Measurements from ENCODE around the gene INHBE. TPM values are rescaled to one million over a fixed set of nuclear protein-coding genes. Genes with fewer than 3 reads are reported as not detected.
"Not testable (repeated sequence)": the region's sequence is repeated elsewhere in the genome, so short reads cannot be mapped to it uniquely, and the experiment has no call there.

Gene INHBE
- total RNA-seq, 1 experiment from 2014 or later, result 0.24 TPM

DNA sequence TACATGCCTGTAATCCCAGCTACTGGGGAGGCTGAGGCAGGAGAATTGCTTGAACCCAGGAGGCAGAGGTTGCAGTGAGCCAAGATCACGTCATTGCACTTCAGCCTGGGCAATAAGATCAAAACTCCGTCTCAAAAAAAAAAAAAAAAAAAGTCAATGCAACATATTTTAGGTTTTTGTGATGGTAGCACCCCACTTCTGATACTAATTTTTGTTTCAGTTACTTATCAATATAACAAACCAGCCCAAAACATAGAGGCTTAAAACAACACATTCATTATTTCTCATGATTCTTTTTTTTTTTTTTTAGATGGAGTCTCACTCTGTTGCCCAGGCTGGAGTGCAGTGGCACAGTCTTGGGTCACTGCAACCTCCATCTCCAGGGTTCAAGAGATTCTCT lies 13.7 kb upstream of the INHBE start:
- DNase-seq (ENCODE audit: low read depth), result not testable (repeated sequence)

DNA sequence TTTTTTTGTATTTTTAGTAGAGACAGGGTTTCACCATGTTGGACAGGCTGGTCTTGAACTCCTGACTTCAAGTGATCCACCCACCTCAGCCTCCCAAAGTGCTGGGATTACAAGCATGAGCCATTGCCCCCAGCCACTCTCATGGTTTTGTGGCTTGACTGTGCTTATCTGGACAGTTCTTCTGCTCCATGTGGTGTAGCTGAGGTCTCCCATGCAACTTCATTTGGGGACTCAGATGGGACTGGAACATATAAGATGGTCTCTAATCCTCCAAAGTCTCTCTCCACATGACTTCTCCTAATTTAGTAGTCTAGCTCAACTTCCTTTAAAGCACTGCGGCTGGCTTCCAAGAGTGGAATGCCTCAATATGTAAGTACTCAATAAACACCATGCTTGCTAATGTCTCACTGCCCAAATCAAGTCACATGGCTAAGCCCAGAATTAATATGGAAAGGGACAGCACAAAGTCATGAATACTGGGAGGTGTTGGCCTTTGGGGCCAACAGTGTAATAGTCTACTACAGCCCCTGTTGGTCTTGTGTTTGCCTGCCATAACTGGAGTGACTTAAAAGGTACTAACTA lies 13.2 kb upstream of the INHBE start:
- DNase-seq (ENCODE audit: low read depth), result no peak

DNA sequence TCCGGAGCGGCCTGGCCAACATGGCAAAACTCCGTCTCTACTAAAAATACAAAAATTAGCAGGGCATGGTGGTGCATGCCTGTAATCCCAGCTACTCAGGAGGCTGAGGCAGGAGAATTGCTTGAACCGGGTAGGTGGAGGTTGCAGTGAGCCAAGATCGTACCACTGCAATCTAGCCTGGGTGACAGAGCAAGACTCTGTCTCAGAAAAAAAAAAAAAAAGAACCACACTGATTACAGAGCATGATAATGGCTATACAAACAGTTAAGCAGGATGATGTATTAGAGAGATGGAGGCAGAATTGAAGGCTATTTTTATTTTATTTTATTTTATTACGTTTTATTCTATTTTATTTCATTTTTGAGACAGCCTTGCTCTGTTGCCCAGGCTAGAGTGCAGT lies 10.8 kb upstream of the INHBE start:
- not testable (repeated sequence) for DNase-seq (ENCODE audit: low read depth)

DNA sequence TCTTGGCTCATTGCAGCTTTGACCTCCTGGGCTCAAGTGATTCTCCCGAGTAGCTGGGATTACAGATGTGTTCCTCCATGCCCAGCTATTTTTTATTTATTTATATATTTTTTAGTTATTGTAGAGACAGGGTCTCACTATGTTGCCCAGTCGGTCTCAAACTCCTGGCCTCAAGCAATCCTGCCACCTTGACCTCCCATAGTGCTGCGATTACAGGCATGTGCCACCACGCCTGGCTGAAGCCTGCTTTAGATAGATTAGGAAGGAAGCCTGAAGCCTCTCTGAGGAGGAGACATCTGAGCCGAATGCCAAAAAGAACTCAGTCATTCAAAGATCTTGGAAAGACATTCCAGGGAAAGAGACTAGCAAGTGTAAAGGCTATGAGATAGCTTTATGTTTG lies 10.4 kb upstream of the INHBE start:
- no peak for DNase-seq (ENCODE audit: low read depth)

DNA sequence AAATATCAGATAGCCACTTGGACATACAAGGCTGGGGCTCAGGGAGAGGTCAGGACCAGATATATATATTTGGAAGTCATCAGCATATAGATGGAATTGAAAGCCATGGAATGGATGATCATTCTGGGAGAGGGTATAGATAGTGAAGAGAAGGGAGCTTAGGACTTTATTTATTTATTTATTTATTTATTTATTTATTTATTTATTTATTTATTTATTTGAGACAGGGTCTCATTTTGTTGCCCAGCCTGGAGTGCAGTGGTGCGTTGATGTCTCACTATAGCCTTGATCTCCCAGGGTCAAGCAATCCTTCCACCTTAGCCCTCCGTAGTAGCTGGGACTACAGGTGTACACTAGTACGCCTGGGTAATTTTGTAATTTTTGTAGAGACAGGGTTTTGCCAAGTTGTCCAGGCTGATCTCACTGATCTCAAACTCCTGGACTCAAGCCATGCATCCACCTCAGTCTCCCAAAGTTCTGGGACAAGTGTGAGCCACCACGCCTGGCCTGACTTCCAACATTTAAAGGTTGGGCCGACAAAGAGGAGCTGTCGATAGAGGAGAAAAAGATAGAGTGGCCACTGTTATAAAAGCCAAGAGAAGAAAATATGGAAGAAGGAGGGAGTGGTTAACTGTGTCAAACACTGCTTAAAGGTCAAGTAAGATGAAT lies 8.7 kb upstream of the INHBE start:
- DNase-seq (ENCODE audit: low read depth), result no peak

DNA sequence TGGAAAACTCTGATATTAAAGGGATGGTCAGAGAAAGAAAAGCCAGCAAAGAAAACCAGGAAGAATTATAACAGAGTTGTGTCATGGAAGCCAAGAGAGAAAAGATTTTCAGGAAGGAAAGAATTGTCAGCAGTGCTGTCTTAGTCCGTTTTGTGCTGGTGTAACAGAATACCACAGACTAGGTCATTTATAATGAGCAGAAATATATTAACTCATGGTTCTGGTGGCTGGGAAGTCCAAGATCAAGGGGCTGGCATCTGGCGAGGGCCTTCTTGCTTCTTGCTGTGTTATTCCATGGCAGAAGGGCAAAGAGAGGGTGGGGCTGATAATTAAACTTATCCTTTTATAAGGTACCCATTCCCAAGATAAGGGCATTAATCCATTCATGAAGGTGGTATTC lies 6.4 kb upstream of the INHBE start:
- DNase-seq (ENCODE audit: low read depth), result no peak

DNA sequence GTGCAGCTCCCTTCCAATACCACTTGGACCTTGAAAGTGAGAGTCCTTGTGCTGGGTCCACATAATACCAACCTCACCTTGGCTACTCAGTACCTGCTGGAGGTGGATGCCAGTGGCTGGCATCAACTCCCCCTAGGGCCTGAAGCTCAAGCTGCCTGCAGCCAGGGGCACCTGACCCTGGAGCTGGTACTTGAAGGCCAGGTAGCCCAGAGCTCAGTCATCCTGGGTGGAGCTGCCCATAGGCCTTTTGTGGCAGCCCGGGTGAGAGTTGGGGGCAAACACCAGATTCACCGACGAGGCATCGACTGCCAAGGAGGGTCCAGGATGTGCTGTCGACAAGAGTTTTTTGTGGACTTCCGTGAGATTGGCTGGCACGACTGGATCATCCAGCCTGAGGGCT lies 5.7 kb upstream of the INHBE start:
- no peak for DNase-seq (ENCODE audit: low read depth)

DNA sequence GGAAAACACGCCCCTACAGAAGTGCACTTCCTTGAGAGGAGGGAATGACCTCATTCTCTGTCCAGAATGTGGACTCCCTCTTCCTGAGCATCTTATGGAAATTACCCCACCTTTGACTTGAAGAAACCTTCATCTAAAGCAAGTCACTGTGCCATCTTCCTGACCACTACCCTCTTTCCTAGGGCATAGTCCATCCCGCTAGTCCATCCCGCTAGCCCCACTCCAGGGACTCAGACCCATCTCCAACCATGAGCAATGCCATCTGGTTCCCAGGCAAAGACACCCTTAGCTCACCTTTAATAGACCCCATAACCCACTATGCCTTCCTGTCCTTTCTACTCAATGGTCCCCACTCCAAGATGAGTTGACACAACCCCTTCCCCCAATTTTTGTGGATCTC lies 5.0 kb upstream of the INHBE start:
- DNase-seq (ENCODE audit: low read depth), result no peak

DNA sequence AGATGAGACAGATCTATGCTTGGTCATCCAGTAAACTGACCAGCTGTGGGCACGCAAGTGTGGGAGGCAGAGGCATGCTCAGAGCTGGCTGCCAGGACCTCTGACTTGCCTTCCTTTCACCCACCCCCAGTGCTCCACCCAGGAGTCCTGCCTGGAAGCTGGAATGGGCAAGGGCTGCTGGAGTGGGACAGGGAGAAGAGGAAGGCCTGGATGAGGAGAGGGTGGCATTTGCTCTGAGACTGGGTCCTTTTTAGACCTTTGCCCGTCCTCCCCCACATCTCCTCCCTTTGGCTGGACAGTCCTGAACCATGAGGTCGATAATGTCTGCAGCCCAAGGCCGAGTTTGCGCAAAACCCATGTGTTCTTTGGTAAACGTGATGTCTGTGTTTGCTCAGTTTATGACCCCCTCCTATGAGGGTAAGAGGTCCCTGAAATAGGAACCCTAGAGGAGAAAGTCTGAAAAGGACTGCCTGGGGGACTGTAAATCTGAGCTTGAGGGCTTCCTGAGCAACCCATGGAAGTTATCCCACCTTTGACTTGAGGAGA lies 3.8 kb upstream of the INHBE start:
- DNase-seq (ENCODE audit: low read depth), result no peak

DNA sequence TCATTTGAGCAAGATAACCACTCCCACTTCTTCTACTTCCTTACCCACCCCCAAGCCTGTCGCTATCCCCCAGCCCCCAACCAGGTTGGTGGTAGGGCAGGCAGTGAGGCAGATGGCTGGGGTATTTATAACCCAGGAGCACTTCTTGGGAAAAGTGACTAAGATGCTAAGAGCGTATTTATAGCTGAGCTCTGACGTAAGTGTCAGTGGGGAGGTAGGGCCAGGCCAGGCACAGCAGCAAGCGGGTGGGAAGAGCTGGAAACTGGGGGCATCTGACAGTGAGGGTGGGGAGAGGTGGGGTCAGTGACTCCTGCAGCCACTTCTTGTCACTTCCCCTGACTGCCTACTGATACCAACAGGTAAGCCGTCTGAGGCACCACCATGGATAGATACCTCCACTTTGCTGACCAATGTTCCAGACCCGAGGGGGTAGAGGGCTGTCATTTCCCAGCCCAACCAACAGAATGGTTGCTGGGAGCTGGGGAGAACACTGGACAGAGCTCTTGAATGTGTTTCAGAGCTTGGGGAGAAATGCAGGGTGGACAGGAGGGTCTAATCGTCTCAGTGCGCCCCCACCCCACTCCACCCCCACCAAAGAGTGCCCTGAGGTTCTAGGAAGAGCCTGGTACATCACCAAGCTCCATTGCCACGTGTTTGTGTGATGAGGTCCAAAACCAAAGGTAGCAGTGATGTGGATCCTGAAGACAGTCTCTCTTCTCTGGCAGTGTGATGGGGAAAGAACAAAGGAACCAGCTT lies 2.7 kb upstream of the INHBE start:
- peak; percentile 71 for DNase-seq (ENCODE audit: low read depth)

DNA sequence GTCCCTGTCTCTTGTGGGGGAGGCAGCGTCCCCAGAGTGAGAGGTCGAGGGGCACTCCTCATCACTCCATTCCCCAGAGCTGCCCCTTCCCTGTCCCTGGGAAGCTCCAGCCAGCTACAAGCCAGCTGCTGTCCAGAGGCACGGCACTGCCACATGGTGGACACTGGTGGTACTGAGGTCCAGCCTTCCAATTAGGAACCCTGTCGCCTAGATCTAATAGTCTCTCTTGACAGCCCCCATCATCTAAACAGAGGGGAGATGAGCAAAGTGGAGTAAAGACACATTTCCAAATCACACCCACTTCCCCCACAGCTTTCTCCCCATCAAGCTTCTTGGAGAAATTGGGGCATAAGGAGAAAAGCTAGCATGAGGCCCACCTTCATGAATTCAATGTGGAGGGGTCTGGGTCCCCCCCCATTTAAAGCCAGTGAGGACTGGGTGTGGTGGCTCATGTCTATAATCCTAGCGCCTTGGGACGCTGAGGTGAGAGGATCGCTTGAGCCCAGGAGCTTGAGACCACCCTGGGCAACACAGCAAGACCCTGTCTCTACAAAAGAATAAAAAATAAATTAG lies 2.1 kb upstream of the INHBE start:
- peak; percentile 66 for DNase-seq (ENCODE audit: low read depth)

DNA sequence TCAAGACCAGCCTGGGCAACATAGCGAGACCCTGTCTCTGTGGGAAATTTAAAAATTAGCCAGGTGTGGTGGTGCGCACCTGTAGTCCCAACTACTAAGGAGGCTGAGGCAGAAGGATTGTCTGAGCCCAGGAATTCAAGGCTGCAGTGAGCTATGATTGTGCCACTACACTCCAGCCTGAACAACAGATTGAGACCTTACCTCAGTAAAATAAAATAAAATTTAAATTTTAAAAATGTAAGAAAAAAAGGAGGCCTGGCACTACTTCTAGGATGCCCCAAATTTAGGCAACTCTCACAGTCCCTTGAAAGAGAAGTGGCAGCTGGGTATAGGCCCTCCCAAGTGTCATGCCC lies 918 bp upstream of the INHBE start:
- DNase-seq (ENCODE audit: low read depth), result no peak

DNA sequence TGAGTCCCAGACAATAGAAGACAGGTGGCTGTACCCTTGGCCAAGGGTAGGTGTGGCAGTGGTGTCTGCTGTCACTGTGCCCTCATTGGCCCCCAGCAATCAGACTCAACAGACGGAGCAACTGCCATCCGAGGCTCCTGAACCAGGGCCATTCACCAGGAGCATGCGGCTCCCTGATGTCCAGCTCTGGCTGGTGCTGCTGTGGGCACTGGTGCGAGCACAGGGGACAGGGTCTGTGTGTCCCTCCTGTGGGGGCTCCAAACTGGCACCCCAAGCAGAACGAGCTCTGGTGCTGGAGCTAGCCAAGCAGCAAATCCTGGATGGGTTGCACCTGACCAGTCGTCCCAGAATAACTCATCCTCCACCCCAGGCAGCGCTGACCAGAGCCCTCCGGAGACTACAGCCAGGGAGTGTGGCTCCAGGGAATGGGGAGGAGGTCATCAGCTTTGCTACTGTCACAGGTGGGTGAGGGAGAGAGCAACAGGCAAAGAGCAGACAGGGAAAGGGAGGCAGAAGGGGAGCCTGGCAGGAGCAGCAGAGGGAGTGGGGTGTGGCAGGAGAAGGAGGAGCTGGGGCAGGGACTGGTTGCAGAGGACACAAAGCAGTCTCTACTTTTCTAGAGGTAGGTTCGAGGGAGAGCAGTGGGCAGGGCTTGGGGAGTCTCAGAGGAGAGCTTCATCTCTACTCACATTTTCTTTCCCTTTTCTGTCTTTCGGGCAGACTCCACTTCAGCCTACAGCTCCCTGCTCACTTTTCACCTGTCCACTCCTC lies 452 bp downstream of the INHBE start:
- no peak for DNase-seq (ENCODE audit: low read depth)

DNA sequence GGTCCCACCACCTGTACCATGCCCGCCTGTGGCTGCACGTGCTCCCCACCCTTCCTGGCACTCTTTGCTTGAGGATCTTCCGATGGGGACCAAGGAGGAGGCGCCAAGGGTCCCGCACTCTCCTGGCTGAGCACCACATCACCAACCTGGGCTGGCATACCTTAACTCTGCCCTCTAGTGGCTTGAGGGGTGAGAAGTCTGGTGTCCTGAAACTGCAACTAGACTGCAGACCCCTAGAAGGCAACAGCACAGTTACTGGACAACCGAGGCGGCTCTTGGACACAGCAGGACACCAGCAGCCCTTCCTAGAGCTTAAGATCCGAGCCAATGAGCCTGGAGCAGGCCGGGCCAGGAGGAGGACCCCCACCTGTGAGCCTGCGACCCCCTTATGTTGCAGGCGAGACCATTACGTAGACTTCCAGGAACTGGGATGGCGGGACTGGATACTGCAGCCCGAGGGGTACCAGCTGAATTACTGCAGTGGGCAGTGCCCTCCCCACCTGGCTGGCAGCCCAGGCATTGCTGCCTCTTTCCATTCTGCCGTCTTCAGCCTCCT lies 1.1 kb downstream of the INHBE start:
- DNase-seq (ENCODE audit: low read depth), result peak; percentile 36

DNA sequence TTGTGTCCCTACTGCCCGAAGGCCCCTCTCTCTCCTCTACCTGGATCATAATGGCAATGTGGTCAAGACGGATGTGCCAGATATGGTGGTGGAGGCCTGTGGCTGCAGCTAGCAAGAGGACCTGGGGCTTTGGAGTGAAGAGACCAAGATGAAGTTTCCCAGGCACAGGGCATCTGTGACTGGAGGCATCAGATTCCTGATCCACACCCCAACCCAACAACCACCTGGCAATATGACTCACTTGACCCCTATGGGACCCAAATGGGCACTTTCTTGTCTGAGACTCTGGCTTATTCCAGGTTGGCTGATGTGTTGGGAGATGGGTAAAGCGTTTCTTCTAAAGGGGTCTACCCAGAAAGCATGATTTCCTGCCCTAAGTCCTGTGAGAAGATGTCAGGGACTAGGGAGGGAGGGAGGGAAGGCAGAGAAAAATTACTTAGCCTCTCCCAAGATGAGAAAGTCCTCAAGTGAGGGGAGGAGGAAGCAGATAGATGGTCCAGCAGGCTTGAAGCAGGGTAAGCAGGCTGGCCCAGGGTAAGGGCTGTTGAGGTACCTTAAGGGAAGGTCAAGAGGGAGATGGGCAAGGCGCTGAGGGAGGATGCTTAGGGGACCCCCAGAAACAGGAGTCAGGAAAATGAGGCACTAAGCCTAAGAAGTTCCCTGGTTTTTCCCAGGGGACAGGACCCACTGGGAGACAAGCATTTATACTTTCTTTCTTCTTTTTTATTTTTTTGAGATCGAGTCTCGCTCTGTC lies 1.8 kb downstream of the INHBE start:
- no peak for DNase-seq (ENCODE audit: low read depth)

DNA sequence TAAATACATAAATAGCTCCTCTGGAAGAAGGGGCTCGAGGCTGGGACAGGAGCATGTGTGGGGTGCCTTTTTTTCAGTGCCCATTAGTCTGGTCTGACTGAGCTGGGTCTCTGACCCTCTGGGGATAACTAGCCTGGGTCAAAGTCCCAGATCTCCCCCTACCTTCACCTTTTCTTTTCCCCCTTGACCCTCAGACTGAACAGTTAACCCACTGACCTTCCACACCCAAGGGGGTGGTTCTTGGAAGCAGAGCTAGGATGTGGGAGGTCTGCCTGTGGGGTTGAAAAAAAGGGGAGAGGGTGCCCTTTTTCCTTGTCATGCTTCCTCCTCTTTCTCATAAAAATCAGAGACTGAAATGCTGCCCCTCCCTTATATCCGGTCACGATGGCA lies 3.6 kb downstream of the INHBE start:
- no peak for DNase-seq (ENCODE audit: low read depth)

DNA sequence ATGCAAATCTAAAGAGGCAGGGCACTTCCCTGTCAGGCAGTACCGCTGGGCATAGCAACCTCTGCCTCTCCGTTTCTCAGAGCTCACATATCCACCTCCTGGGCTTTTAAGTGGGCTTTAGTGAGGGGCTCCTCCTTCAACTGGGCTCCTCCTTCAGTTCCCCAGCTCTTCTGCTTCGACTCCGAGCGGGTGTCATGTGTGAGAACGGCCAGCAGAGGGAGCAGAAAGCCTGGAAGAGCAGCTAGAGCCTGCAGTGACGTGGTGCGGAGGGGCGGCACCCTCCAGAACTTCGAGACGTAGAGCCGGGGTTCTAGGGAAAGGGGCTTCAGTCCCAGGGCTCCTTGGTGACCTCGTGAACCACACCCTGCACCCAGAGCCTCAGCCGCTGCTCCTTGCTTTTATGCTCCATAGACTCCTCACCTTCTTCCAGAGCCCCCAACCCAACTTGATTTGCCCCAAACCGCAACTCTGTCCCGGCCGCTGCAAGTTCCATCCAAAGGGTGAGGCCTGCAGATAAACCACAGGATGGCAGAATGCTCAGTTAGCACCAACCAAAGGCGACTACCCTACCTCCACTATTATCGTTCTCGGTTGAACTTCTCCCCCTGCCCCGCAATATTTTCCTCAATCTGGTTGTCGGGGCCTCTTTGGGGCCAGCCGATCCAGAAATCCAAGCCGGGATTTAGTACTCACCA lies 4.1 kb downstream of the INHBE start:
- DNase-seq (ENCODE audit: low read depth), result peak; percentile 89

DNA sequence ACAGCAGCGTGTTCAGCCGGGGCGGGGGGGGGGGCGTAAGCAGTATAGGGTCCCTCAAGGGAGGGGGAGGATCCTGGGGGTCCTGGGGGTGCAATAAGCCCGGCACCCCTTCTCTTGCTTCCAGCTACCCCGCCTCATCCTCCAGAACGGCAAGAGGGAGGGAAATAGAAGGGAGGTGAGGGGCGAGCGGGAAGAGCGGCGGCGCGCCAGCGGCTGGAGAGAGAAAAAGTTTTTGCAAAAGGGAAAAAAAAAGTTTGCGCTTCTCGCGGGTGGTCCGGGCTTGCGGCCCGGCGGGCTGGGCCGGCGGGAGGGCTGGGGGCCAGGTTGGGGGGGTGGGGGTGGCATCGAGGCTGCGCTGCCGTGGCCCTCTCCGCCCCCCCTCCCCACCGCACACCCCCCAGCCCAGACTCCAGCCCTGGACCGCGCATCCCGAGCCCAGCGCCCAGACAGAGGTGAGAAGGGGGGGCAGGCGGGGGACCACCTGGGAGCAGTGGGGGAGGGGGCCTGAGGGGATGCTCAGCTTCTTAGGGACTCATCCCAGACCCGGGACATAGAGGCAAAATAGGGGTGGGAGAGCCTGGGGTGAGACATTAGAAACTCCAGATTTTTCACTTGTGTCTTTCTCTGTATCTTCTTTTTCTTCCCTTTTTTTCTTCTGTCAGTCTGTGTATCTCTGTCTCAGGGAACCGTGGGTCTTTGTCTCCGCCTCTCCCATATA lies 4.8 kb downstream of the INHBE start, which contains the start of gene GLI1:
TSS of gene GLI1 (plus strand) at position 36 of the 718 bp plus-strand sequence. CDS start 3,907 bp downstream, outside the sequence.
- DNase-seq (ENCODE audit: low read depth), result no peak

DNA sequence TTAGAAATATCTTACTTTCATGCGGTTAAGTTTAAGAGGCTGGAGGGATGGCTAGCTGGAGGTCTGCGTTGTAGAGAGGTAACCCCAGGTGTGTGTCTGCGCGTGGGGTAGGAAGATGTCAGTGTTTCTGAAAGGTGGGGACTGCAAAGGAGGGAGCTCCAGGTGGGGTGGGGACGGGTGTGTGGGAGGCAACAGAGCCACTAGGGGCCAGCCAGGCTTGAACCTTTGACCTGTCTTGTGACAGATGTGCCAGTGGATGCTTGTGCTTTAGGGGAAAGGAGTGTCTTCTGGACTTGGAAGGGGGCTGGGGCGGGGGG lies 5.3 kb downstream of the INHBE start:
- DNase-seq (ENCODE audit: low read depth), result no peak

DNA sequence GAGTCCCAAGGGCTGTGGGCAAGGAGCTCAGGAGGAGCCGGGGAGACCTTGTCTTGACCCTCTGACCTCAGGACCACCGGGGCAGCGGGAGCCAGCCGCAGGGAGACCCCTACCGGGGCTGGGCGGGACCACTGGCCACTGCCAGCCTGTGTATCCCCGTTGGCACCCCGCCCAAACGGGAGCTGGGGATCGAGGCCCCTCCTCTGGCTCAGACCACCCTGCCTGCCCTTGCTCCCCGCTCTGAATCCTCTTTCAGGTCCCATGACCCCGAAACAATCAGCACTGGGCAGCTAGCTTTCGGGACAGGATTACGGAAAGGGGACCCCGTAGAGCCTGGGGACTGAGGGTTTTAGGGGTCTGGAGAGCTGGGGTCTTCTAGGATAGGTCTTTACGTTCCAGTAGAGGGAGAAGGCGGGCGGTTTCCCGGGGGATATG lies 5.8 kb downstream of the INHBE start:
- DNase-seq (ENCODE audit: low read depth), result no peak

Measured in RPMI7951 (cell line).